Measurements from ENCODE around the gene OR6C75.
"Not testable (repeated sequence)": the region's sequence is repeated elsewhere in the genome, so short reads cannot be mapped to it uniquely, and the experiment has no call there.

Gene OR6C75

DNA sequence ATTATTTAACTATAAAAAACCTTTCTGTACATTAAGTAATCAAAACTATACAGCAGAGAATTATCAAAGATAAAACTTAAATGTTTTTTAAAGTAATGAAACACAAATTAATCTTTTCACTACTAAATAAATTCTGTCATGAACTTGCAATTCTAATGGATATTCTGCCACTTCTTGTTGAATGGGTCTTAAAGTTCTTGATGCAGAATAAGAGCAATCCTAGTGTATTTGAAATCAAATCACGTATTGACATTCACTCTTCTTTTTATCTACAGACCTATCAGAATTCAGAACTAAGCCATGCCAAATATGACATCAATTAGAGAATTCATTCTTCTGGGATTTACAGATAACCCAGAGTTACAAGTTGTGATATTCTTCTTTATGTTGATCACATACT lies 37.5 kb downstream of the OR6C75 start, which contains the start of gene OR6C65:
Gene OR6C65 (plus strand): TSS at position 301 of the 400 bp plus-strand sequence. CDS start 0 bp downstream, at position 301.
- no peaks in the 10 kb centered on the region for H3K4me1 ChIP-seq (ENCODE audit: control insufficient read depth in 1 of 2, insufficient read depth in 1 of 2, low read depth in 1 of 2, low read length in 1 of 2)
- H3K27me3 ChIP-seq = no peaks in the 10 kb centered on the region
- H3K36me3 ChIP-seq = no peaks in the 10 kb centered on the region
- no peak within 1 kb of the TSS for H3K27ac ChIP-seq
- TF ChIP-seq, protein P1, sequence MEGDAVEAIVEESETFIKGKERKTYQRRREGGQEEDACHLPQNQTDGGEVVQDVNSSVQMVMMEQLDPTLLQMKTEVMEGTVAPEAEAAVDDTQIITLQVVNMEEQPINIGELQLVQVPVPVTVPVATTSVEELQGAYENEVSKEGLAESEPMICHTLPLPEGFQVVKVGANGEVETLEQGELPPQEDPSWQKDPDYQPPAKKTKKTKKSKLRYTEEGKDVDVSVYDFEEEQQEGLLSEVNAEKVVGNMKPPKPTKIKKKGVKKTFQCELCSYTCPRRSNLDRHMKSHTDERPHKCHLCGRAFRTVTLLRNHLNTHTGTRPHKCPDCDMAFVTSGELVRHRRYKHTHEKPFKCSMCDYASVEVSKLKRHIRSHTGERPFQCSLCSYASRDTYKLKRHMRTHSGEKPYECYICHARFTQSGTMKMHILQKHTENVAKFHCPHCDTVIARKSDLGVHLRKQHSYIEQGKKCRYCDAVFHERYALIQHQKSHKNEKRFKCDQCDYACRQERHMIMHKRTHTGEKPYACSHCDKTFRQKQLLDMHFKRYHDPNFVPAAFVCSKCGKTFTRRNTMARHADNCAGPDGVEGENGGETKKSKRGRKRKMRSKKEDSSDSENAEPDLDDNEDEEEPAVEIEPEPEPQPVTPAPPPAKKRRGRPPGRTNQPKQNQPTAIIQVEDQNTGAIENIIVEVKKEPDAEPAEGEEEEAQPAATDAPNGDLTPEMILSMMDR (IDR thresholded peaks at IDR 0.05) = no peak
- no peaks in the 10 kb centered on the region for H3K9me3 ChIP-seq
- no peak within 1 kb of the TSS for H3K4me3 ChIP-seq (ENCODE audit: low read depth in 1 of 2, low read length in 1 of 2)

DNA sequence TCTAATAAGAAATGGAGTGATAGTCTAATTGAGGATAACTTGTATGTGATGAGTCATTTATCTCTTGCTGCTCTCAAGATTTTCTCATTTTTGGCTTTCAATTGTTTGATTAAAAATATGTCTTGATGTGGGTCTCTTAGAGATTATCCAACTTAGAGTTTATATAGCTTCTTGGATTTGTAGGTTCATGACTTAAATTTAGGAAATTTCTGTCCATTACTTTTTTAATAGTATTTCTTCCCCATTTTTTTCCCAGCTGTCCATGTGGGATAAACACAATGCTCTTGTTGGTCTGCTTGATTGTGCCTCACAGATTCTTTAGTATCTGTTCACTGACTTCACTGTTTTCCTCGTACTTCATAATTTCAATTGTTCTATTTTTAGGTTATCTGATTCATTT lies 45.1 kb downstream of the OR6C75 start:
- H3K36me3 ChIP-seq = no peaks in the 10 kb centered on the region
- H3K4me1 ChIP-seq (ENCODE audit: control insufficient read depth in 1 of 2, insufficient read depth in 1 of 2, low read depth in 1 of 2, low read length in 1 of 2) = no peaks in the 10 kb centered on the region
- no peak overlapping the region for H3K27ac ChIP-seq
- H3K9me3 ChIP-seq = no peaks in the 10 kb centered on the region
- TF ChIP-seq, protein P1 (IDR thresholded peaks at IDR 0.05) = no peak
- H3K4me3 ChIP-seq (ENCODE audit: low read depth in 1 of 2, low read length in 1 of 2) = no peak overlapping the region
- H3K27me3 ChIP-seq = no peaks in the 10 kb centered on the region

DNA sequence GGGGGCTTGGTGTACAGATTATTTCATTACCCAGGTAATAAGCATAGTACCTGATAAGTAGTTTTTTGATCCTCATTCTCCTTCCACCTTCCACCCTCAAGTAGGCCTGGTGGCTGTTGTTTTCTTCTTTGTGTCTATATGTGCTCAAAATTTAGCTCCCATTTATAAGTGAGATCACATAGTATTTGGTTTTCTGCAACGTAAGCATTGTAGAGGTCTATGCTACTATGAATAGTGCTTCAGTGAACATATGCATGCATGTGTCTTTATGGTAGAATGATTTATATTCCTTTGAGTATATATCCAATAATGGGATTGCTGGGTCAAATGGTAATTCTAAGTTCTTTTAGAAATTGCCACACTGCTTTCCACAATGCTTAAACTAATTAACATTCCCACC lies 46.4 kb downstream of the OR6C75 start:
- not testable (repeated sequence) for H3K4me1 ChIP-seq (ENCODE audit: control insufficient read depth in 1 of 2, insufficient read depth in 1 of 2, low read depth in 1 of 2, low read length in 1 of 2); H3K27me3 ChIP-seq; H3K4me3 ChIP-seq (ENCODE audit: low read depth in 1 of 2, low read length in 1 of 2); H3K9me3 ChIP-seq; H3K36me3 ChIP-seq; H3K27ac ChIP-seq

DNA sequence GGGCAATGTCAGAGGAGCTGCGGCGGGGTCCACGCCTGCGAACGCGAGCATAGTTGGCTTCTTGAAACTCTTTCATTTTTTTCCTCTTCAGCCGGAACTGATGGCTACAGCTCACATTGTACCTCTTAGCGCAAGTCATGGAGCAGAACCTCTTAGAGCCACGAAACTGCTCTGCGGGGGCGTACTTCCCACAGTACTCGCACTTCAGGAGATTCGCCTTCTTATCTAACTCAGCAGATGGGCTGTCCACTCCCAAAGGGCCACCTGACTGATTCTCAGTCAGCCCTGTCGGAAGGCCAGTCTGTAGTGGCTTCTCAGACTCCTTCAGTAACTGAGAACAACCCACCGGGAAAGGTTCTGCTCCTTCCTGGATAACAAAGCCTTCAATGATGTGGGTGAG lies 49.4 kb downstream of the OR6C75 start:
- H3K27me3 ChIP-seq = peaks cover 34% of the 10 kb centered on the region
- H3K9me3 ChIP-seq; H3K4me1 ChIP-seq (ENCODE audit: control insufficient read depth in 1 of 2, insufficient read depth in 1 of 2, low read depth in 1 of 2, low read length in 1 of 2); H3K27ac ChIP-seq; H3K4me3 ChIP-seq (ENCODE audit: low read depth in 1 of 2, low read length in 1 of 2); H3K36me3 ChIP-seq: not testable (repeated sequence)

DNA sequence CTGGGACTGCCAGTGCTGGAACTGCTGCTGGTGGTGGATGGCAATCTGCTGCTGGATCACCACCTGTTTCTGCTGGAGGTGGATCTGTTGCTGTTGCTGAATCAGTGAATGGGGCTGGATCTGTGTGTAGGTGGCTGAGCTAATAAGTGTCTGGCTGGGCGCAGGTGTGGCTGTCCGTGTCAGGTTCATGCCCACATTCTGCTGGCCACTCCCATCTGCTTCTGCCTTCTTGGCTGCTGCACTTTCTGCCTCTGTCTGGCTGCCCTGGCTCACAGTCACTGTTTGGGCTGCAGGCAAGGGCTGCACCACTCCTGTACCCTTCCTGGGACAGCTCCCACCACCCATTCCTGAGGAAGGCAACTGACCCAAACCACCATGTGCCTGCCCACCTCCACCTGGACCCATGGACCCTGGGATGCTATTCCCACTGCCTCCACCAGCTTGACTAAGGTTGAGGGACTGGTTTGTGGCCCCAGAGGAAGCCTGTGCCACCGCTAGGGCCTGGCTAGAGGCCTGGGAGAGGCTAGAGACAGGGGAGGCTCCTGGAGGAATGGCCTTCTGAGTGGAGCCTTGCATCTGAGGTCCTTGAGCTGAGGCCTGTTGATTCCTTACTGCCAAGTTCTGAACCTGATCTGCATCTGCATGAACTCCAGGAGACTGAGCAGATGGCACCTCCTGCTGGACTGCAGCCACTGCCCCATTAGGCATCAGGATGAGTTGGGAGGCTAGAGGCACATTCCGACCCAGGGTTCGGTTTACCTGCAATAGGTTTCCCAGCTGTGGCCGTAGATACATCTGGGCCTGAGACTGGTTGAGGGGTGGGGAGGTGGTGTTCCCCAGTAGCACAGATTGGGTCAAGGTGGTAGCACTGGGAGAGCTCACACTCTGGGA lies 51.0 kb downstream of the OR6C75 start:
- H3K36me3 ChIP-seq; H3K9me3 ChIP-seq; H3K4me3 ChIP-seq (ENCODE audit: low read depth in 1 of 2, low read length in 1 of 2); H3K27ac ChIP-seq; H3K4me1 ChIP-seq (ENCODE audit: control insufficient read depth in 1 of 2, insufficient read depth in 1 of 2, low read depth in 1 of 2, low read length in 1 of 2): not testable (repeated sequence)
- peaks cover 38% of the 10 kb centered on the region for H3K27me3 ChIP-seq

DNA sequence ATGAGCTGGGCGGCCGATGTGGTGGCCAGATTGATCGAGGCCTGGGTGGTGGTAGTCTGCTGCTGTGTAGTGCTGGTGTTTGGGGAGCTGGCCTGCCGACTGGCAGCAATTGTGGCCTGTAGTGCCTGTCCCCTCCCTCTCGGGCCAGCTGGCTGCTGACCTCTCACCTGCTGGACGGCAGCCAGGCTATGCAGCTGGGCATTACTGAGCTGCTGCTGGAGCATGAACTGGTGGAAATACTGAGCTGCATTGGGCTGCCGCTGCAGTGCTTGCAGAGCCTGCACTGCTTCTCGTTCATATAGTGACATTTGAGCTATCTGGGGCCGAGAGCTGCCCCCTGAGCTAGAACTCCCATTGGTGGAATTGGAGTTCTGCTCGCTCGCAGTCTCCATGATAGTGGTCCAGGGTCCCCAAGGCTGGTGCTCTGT lies 51.6 kb downstream of the OR6C75 start:
- H3K4me3 ChIP-seq (ENCODE audit: low read depth in 1 of 2, low read length in 1 of 2); H3K4me1 ChIP-seq (ENCODE audit: control insufficient read depth in 1 of 2, insufficient read depth in 1 of 2, low read depth in 1 of 2, low read length in 1 of 2); H3K27ac ChIP-seq; H3K9me3 ChIP-seq; H3K36me3 ChIP-seq: not testable (repeated sequence)
- peaks cover 38% of the 10 kb centered on the region for H3K27me3 ChIP-seq

DNA sequence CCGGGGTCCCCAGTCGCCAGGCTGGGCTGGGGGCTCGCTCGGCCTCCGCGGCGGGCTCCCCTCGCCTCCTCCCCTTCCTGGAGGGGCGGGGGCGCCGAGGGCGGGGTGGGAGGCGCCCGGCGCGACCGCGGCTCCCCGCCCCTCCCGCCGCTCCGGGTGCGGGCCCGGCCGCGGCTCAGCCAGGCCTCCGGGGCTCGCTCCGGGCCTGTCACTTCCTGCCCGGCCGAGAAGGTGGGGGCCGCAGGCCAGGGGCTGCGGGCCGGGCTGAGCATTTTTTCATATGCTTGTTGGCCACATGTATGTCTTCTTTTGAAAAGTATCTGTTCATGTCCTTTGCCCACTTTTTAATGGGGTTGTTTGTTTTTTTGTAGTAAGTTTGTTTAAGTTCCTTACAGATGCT lies 52.1 kb downstream of the OR6C75 start:
- not testable (repeated sequence) for H3K9me3 ChIP-seq; H3K4me3 ChIP-seq (ENCODE audit: low read depth in 1 of 2, low read length in 1 of 2); H3K4me1 ChIP-seq (ENCODE audit: control insufficient read depth in 1 of 2, insufficient read depth in 1 of 2, low read depth in 1 of 2, low read length in 1 of 2); H3K27ac ChIP-seq; H3K36me3 ChIP-seq
- H3K27me3 ChIP-seq = peaks cover 38% of the 10 kb centered on the region

DNA sequence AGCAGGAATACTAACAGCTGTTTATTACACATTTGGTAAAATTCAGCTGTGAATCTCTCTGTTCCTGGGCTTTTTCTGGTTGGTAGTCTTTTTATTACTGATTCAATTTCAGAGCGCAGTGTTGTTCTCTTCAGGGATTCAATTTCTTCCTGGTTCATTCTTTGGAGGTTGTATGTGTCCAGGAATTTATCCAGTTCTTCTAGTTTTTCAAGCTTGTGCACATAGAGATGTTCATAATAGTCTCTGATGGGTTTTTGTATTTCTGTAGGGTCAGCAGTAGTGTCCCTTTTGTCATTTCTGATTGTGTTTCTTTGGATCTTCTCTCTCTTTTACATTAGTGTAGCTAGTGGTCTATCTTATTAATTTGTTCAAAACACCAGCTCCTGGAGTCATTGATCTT lies 54.2 kb downstream of the OR6C75 start:
- Histone ChIP-seq H3K4me1 (ENCODE audit: control insufficient read depth in 1 of 2, insufficient read depth in 1 of 2, low read depth in 1 of 2, low read length in 1 of 2) (no peaks in the 10 kb centered on the region), H3K9me3 (no peaks in the 10 kb centered on the region), H3K4me3 (ENCODE audit: low read depth in 1 of 2, low read length in 1 of 2) (no peak overlapping the region), H3K27me3 (peaks cover 38% of the 10 kb centered on the region), H3K27ac (no peak overlapping the region), H3K36me3 (no peaks in the 10 kb centered on the region)
- TF ChIP-seq, protein P1 (IDR thresholded peaks at IDR 0.05) = no peak
